HG02884 (cell line): ENCODE results near the gene ATXN1.
"Not testable (repeated sequence)": the region's sequence is repeated elsewhere in the genome, so short reads cannot be mapped to it uniquely, and the experiment has no call there.

Experiments
- ATAC-seq: cut with Tn5 transposase; IDR thresholded peaks from one replicate; pipeline ENCODE4 v1.9.1; 2021; ENCODE audit warnings: mild to moderate bottlenecking, moderate library complexity; ENCODE audit not compliant: unreplicated experiment

Gene ATXN1

GRCh38 chr6:16404456-16404855 lies 356.8 kb downstream of the ATXN1 start:
- ATAC-seq = no peak

- ATAC-seq = no peak
Observed at GRCh38 chr6:16403831-16404230, 357.4 kb downstream of the ATXN1 start.

GRCh38 chr6:16402581-16402900 lies 358.7 kb downstream of the ATXN1 start:
- no peak for ATAC-seq

GRCh38 chr6:16400248-16400760 lies 361.0 kb downstream of the ATXN1 start:
- ATAC-seq = no peak

GRCh38 chr6:16399695-16400094 lies 361.6 kb downstream of the ATXN1 start:
- ATAC-seq = no peak

- no peak for ATAC-seq
Observed at GRCh38 chr6:16399158-16399557, 362.1 kb downstream of the ATXN1 start.

- no peak for ATAC-seq
Observed at GRCh38 chr6:16398587-16398986, 362.7 kb downstream of the ATXN1 start.

- ATAC-seq = no peak
Observed at GRCh38 chr6:16397623-16398022, 363.6 kb downstream of the ATXN1 start.

- ATAC-seq = no peak
Observed at GRCh38 chr6:16396497-16397319, 364.6 kb downstream of the ATXN1 start.

- no peak for ATAC-seq
Observed at GRCh38 chr6:16394632-16395031, 366.6 kb downstream of the ATXN1 start.

- ATAC-seq = no peak
Observed at GRCh38 chr6:16393326-16393725, 367.9 kb downstream of the ATXN1 start.

GRCh38 chr6:16392010-16392409 lies 369.2 kb downstream of the ATXN1 start:
- ATAC-seq = no peak

- ATAC-seq = no peak
Observed at GRCh38 chr6:16391451-16391912, 369.8 kb downstream of the ATXN1 start.

GRCh38 chr6:16390909-16391450 lies 370.3 kb downstream of the ATXN1 start:
- ATAC-seq = not testable (repeated sequence)

- ATAC-seq = no peak
Observed at GRCh38 chr6:16389642-16390041, 371.6 kb downstream of the ATXN1 start.

- no peak for ATAC-seq
Observed at GRCh38 chr6:16388488-16388887, 372.8 kb downstream of the ATXN1 start.

- ATAC-seq = no peak
Observed at GRCh38 chr6:16386057-16386456, 375.2 kb downstream of the ATXN1 start.

- ATAC-seq = no peak
Observed at GRCh38 chr6:16383607-16384206, 377.6 kb downstream of the ATXN1 start.

- ATAC-seq = not testable (repeated sequence)
Observed at GRCh38 chr6:16381968-16382367, 379.3 kb downstream of the ATXN1 start.

- ATAC-seq = no peak
Observed at GRCh38 chr6:16380220-16380809, 380.9 kb downstream of the ATXN1 start.

- not testable (repeated sequence) for ATAC-seq
Observed at GRCh38 chr6:16378360-16378759, 382.9 kb downstream of the ATXN1 start.

- no peak for ATAC-seq
Observed at GRCh38 chr6:16377470-16377869, 383.8 kb downstream of the ATXN1 start.
